ENCODE data around the gene SPEG.

- TF ChIP-seq PATZ1 (CRISPR knock-in tag; IDR thresholded peaks at IDR 0.05; ENCODE audit: borderline replicate concordance) (no peak), RARB (CRISPR knock-in tag; IDR thresholded peaks at IDR 0.05) (no peak), TCF4 (CRISPR knock-in tag; IDR thresholded peaks at IDR 0.05; ENCODE audit: borderline replicate concordance) (no peak)
Measured at GRCh38 chr2:219404291-219404910, 30.2 kb upstream of the SPEG start.

All from SK-N-SH treated with all-trans-retinoic acid at 6 μM for 48 hours (cell line).